Mucosa of descending colon (tissue), 3 donors: ENCODE results near the gene CDC42EP4. TPM values are rescaled to one million over a fixed set of nuclear protein-coding genes. Genes with fewer than 3 reads are reported as not detected.
A peak's percentile ranks its signal among the peaks of the same experiment; 100 is the strongest.

Experiments
- ATAC-seq: fragments of 200-7000 bp; cut with Tn5 transposase; one replicate; pipeline ENCODE4 v1.9.1; 2020; ENCODE audit warnings: mild to moderate bottlenecking, moderate library complexity
- DNase-seq, 3 donors: peaks; one replicate each; pipeline ENCODE4 v3.0.0-alpha.2; 2020
- H3K36me3 ChIP-seq: fragments of 200-600 bp; one replicate; pipeline ENCODE4 v1.8.0; 2021; ENCODE audit warnings: low read depth, mild to moderate bottlenecking
- H3K4me1 ChIP-seq: fragments of 200-600 bp; one replicate; pipeline ENCODE4 v1.8.0; 2021; ENCODE audit warnings: low read depth, mild to moderate bottlenecking
- H3K4me3 ChIP-seq: fragments of 200-600 bp; one replicate; pipeline ENCODE4 v1.8.0; 2021; ENCODE audit warnings: mild to moderate bottlenecking
- H3K9me3 ChIP-seq: fragments of 200-600 bp; one replicate; pipeline ENCODE4 v1.8.0; 2021; ENCODE audit warnings: mild to moderate bottlenecking
- intact Hi-C, 2 donors: fragments of 100-400 bp; cut with DNase I in 1 of 2; cut with micrococcal nuclease in 1 of 2; formaldehyde crosslinking; loops; one replicate each; pipeline versions ENCODE4 v1.11.0 to v1.11.1; 2022; cut with DNase I, micrococcal nuclease
- long read RNA-seq, 2 donors: library from polyadenylated mRNA; unstranded; transcript quantifications; one replicate each; pipeline ENCODE4 v2.0.0, GENCODE V29; 2019 to 2021
- total RNA-seq, 3 donors: library from RNA; stranded (reverse); fragmentation: NEBNext Ultra II Directional in 2 of 3; extraction: Animal tissue kit (Norgen Biotek cat#: 25700) in 2 of 3; gene quantifications; one replicate each; pipeline versions ENCODE4 v1.2.1 to v1.2.4, GENCODE V29; 2021 to 2023
- TF ChIP-seq, protein P1 (sequence below): fragments of 200-600 bp; IDR thresholded peaks from one replicate; pipeline ENCODE4 v1.8.0; 2022; ENCODE audit warnings: antibody characterized with exemption, mild to moderate bottlenecking
- donor health status: DM: no; HTN: no; CAD: no; lungs with moderate emphysema.
- donor health status: DM: no; HTN: no; CAD: no.
- donor health status: DM: no; HTN: yes; CAD: no.

Gene CDC42EP4, protein sequence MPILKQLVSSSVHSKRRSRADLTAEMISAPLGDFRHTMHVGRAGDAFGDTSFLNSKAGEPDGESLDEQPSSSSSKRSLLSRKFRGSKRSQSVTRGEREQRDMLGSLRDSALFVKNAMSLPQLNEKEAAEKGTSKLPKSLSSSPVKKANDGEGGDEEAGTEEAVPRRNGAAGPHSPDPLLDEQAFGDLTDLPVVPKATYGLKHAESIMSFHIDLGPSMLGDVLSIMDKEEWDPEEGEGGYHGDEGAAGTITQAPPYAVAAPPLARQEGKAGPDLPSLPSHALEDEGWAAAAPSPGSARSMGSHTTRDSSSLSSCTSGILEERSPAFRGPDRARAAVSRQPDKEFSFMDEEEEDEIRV
- 10 to 100 TPM; 54.6 to 95.2 (median 75.9) TPM for total RNA-seq
- long read RNA-seq, donor 1, transcript CDC42EP4-205 (2 exons, 1,022 nt), result minor isoform, 6 of 244 reads
- long read RNA-seq, donor 1, transcript CDC42EP4-201 (2 exons, 3,272 nt), result major isoform, 165 of 244 reads
- long read RNA-seq, donor 1, partial matches to known transcripts, result 0 of 244 reads
- long read RNA-seq, donor 1, other reads (novel, unspliced or antisense), result 73 of 244 reads
- long read RNA-seq, donor 2, transcript CDC42EP4-201 (2 exons, 3,272 nt), result major isoform, 17 of 31 reads
- long read RNA-seq, donor 2, transcript CDC42EP4-205 (2 exons, 1,022 nt), result minor isoform, 7 of 31 reads
- long read RNA-seq, donor 2, partial matches to known transcripts, result 0 of 31 reads
- long read RNA-seq, donor 2, other reads (novel, unspliced or antisense), result 7 of 31 reads

DNA sequence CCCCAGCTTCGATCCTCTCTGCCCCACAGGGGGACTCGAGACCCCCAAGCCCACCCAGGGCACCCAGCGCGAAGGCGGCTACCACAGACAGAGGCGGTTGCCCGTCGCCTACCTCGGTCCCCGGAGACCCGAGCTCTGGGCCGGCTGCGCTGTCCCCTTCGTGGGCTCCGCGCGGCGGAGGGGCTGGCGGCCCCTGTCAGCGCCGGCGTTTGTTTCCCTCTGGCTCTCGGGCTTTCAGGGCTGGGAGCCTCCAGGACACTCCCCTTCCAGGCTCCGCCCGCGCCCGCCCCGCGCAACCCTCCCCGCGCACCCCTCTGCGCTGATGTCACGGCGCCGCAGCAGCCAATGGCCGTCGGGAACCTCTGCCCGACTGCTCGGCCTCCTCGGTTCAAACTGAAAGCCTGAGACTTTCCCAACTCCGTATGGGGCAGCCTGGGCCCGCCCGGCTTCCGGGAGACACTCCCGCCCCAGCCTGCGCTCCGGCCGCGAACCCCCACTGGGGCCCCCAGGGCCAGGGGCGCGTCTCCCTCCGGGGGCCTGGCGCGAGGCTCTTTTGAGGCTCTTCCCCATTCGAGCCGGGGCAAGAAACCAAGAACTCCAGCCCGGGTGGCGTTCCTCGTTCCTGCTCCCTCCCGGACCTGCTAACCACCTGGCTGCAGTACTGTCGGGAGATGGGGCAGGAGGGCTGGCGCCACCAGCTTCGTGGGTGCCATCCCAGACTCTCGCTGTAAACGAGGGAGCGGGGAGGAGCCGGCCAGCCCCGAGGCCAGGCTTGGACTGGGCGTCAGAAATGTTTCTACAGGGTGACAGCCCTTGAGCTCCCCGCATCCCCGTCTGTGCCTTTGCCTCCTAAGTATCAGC lies at the start of gene CDC42EP4:
CDC42EP4 (minus strand) TSS at position 221 of the 861 bp plus-strand sequence. CDS start 25,501 bp downstream, outside the sequence.
- Histone ChIP-seq H3K9me3 (no peaks in the 10 kb centered on the region), H3K4me1 (peaks cover 32% of the 10 kb centered on the region), H3K36me3 (no peaks in the 10 kb centered on the region), H3K4me3 (peak within 1 kb of the TSS; percentile 97)
- intact Hi-C loops, result no loop called here
- ATAC-seq, result peak; percentile 78
- peak; percentile 96 to 98 (median 97) for DNase-seq
- TF ChIP-seq, protein P1, sequence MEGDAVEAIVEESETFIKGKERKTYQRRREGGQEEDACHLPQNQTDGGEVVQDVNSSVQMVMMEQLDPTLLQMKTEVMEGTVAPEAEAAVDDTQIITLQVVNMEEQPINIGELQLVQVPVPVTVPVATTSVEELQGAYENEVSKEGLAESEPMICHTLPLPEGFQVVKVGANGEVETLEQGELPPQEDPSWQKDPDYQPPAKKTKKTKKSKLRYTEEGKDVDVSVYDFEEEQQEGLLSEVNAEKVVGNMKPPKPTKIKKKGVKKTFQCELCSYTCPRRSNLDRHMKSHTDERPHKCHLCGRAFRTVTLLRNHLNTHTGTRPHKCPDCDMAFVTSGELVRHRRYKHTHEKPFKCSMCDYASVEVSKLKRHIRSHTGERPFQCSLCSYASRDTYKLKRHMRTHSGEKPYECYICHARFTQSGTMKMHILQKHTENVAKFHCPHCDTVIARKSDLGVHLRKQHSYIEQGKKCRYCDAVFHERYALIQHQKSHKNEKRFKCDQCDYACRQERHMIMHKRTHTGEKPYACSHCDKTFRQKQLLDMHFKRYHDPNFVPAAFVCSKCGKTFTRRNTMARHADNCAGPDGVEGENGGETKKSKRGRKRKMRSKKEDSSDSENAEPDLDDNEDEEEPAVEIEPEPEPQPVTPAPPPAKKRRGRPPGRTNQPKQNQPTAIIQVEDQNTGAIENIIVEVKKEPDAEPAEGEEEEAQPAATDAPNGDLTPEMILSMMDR, result no peak

DNA sequence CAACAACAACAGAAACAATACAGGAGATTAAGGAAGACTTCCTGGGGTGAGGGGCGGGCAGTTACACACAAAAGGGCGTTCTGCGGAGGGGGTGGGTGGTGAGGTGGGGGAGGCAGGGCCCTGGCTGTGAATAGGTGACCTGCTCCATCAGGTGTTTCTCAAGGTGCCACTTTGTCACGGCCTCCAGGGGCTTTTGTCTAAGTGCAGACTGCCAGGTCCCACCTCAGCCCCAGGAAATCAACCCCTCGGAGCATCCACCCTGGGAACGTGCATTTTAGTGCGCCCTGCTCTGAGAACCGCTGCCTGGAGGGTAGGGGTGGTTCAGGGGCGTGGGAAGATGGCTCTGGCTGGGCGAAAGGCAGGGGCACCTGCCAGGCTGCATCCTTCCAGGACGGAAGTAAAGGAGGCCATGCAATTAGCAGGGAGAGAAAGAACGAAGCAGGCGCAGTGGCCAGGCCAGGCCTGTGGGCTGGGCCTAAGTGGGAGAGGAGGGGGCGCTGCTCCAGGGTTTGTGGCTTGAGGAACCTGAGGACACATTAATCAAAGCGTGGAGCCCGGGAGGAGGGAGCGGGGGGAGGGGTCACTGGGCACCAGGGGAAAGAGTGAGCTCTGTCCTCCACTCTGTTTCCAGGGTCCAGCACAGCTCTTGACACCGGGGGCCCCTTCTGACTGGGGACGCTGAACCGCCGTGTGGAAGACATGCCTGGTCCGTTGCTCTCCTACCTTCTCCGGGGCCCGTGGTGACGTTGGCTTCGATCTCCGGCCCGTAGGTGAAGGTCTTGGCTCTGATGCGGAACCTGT lies 49.4 kb upstream of the CDC42EP4 start:
- TF ChIP-seq, protein P1, result no peak
- H3K36me3 ChIP-seq, result no peaks in the 10 kb centered on the region
- DNase-seq (no peak), ATAC-seq (no peak)
- intact Hi-C loops, result no loop called here
- H3K4me3 ChIP-seq, result no peak overlapping the region
- no peaks in the 10 kb centered on the region for H3K4me1 ChIP-seq
- H3K9me3 ChIP-seq, result no peaks in the 10 kb centered on the region

DNA sequence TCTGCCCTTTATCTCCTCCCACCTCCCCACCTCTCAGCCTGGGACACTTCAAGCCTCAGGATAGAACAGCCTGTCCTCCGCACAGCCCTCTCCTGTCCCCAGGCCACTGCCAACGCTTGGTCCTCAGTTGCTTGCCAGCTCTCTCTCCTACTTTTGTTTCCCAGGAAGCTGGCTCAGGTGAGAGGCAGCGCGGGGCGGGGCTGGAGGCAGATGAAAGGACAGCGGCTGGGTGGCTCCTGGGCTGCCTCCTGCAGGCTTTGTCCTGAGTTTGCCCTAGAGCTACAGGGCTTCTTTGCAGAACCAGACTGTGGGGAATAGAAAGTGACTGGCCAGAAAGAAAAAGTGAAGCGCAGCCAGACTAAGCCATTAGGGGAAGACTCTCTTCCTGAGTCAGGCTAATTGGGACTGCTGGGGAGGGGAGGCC lies 48.2 kb upstream of the CDC42EP4 start:
- Histone ChIP-seq H3K4me3 (no peak overlapping the region), H3K4me1 (no peaks in the 10 kb centered on the region), H3K9me3 (no peaks in the 10 kb centered on the region), H3K36me3 (no peaks in the 10 kb centered on the region)
- intact Hi-C loops, result loop anchor here in 1 of 2 donors (5.0 kb wide), 1 partner anchor 98 kb away; the partner anchor contains the start of gene CPSF4L
- TF ChIP-seq, protein P1, result no peak
- ATAC-seq (peak; percentile 91), DNase-seq (peak; percentile 78 to 86 (median 85))

DNA sequence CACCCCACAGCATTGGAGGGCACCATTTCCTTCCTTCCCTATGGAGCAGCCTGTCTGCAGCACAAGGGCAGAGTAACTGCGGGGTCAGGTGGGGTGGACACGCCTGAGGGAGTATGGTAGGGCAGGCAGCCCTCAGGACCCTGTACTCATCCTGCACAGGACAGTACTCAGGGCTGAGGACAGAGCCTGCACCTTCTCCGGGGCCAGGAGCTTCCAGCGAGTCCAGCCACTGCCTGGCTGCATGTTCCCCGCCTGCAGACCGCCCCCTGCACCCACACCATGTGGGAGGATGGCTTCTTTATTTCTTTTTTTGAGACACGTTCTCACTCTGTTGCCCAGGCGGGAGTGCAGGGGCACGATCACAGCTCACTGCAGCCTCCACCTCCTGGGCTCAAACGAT lies 47.6 kb upstream of the CDC42EP4 start:
- ATAC-seq, result no peak
- H3K4me1 ChIP-seq, result no peaks in the 10 kb centered on the region

More for the DNA sequence above, 47.6 kb upstream of the CDC42EP4 start:
- no peaks in the 10 kb centered on the region for H3K36me3 ChIP-seq
- TF ChIP-seq, protein P1, result no peak
- no peaks in the 10 kb centered on the region for H3K9me3 ChIP-seq
- H3K4me3 ChIP-seq, result no peak overlapping the region
- intact Hi-C loops, result loop anchor here in 1 of 2 donors (5.0 kb wide), 1 partner anchor 97 kb away; the partner anchor contains the start of gene CPSF4L
- no peak for DNase-seq
